ENCODE measurements around the gene DCAF4L1.

The DCAF4L1 gene, protein sequence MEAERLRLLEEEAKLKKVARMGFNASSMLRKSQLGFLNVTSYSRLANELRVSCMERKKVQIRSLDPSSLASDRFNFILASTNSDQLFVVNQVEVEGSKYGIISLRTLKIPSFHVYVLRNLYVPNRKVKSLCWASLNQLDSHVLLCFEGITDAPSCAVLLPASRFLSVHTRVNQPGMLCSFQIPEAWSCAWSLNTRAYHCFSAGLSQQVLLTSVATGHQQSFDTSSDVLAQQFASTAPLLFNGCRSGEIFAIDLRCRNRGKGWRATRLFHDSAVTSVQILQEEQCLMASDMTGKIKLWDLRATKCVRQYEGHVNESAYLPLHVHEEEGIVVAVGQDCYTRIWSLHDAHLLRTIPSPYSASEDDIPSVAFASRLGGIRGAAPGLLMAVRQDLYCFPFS

DNA sequence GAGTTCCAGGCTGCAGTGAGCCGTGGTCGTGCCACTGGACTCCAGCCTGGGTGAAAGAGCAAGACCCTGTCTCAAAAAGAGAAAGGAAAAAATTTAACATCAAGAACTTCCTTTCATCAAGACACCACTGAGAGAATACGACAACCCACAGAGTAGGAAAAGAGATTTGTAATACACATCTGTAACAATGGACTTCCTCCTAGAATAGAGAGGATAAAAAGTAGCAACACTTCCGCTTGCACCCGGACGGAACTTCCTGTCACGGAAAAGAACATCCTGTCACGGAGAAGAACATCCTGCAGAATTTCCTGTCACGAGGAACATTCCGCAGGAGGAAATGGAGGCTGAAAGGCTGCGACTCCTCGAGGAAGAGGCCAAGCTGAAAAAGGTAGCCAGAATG is at the start of gene DCAF4L1:
Gene DCAF4L1, plus strand, starts transcription at position 301 of the 400 bp plus-strand sequence. Its CDS starts 37 bp downstream, at position 338.
- H3K4me1 ChIP-seq (ENCODE audit: control insufficient read depth in 1 of 2, insufficient read depth in 2 of 2, low read length in 2 of 2): no peaks in the 10 kb centered on the region
- H3K27me3 ChIP-seq (ENCODE audit: low read depth, low read length): no peaks in the 10 kb centered on the region
- no peak within 1 kb of the TSS for H3K4me3 ChIP-seq (ENCODE audit: low read depth in 1 of 2, low read length in 2 of 2)
- no peaks in the 10 kb centered on the region for H3K36me3 ChIP-seq (ENCODE audit: control insufficient read depth in 1 of 2, insufficient read depth in 2 of 2, low read length in 2 of 2)
- H3K9me3 ChIP-seq (ENCODE audit: control insufficient read depth in 1 of 2, low read length in 2 of 2): no peaks in the 10 kb centered on the region
- H3K27ac ChIP-seq (ENCODE audit: low read length): no peak within 1 kb of the TSS

DNA sequence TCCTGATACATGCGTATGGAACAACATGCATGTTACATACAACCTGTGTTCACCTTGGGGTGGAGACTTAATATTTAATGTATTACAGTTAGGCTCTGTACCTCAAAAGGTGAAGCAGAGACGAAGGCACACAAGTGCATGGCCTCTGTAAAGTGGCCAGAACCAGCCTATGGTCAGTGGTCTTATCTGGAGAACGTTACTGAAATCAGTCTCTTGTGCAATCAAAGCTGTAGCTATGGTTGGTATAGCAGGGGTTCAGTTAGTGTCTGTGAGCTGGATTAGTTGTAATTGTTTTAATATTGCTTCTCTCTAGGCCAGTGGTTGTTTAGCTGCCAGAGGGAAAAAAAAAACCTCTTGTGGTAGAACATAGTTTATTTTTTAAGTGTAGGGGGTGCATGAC is 48.6 kb upstream of the DCAF4L1 start:
- Histone ChIP-seq H3K4me1 (ENCODE audit: control insufficient read depth in 1 of 2, insufficient read depth in 2 of 2, low read length in 2 of 2) (peaks cover 4 to 22% of the 10 kb centered on the region in 2 donors), H3K36me3 (ENCODE audit: control insufficient read depth in 1 of 2, insufficient read depth in 2 of 2, low read length in 2 of 2) (no peaks in the 10 kb centered on the region), H3K4me3 (ENCODE audit: low read depth in 1 of 2, low read length in 2 of 2) (no peak overlapping the region), H3K27ac (ENCODE audit: low read length) (no peak overlapping the region), H3K27me3 (ENCODE audit: low read depth, low read length) (no peaks in the 10 kb centered on the region), H3K9me3 (ENCODE audit: control insufficient read depth in 1 of 2, low read length in 2 of 2) (no peaks in the 10 kb centered on the region)

DNA sequence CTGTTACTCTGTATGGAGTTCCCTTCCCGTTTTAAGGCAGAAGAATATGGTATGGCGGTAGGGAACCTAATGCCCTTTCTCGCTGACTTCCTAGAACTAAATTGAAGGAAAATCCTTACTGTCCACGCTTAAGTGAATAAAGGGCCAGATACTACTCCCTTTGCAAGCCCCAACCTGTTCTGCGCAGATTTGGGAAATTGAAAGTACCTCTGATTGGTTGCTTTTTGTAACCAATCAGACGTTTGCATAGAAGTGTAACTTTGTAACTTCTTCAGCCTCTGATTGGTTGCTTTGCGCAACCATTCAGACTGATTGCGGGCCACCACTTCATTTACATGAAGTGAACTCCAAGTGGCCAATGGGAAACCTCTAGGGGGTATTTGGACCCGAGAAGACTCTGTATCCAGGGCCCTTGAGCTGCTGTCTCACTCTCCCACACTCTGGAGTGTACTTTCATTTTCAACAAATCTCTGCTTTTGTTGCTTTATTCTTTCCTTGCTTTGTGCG is 47.5 kb upstream of the DCAF4L1 start:
- Histone ChIP-seq H3K27ac (ENCODE audit: low read length) (no peak overlapping the region), H3K27me3 (ENCODE audit: low read depth, low read length) (no peaks in the 10 kb centered on the region), H3K9me3 (ENCODE audit: control insufficient read depth in 1 of 2, low read length in 2 of 2) (no peaks in the 10 kb centered on the region), H3K36me3 (ENCODE audit: control insufficient read depth in 1 of 2, insufficient read depth in 2 of 2, low read length in 2 of 2) (peaks cover under 1% of the 10 kb centered on the region in 2 donors), H3K4me1 (ENCODE audit: control insufficient read depth in 1 of 2, insufficient read depth in 2 of 2, low read length in 2 of 2) (peaks cover 4 to 22% of the 10 kb centered on the region in 2 donors), H3K4me3 (ENCODE audit: low read depth in 1 of 2, low read length in 2 of 2) (peak overlapping the region; percentile 96 to 100)

DNA sequence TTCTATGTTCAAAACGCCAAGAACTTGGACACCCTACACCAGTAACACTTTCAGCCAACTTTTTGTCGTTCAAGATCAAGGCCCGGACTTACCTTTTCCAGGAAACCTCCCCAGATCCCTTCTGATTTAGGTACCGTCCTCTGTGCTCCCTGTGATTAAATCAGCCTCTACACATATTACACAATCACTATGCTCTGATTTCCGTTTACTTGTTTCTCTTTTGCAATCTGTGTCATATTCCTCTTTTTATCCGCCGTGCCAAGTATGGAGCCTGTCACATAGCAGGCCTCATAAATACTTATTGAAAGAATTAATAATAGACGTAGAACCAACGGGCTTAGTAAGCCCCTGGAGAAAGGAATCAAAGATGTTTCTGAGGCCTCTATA is 47.0 kb upstream of the DCAF4L1 start:
- Histone ChIP-seq H3K36me3 (ENCODE audit: control insufficient read depth in 1 of 2, insufficient read depth in 2 of 2, low read length in 2 of 2) (peaks cover 5% of the 10 kb centered on the region in 2 donors), H3K27ac (ENCODE audit: low read length) (peak overlapping the region; percentile 91), H3K9me3 (ENCODE audit: control insufficient read depth in 1 of 2, low read length in 2 of 2) (no peaks in the 10 kb centered on the region), H3K27me3 (ENCODE audit: low read depth, low read length) (no peaks in the 10 kb centered on the region), H3K4me1 (ENCODE audit: control insufficient read depth in 1 of 2, insufficient read depth in 2 of 2, low read length in 2 of 2) (peaks cover 4 to 22% of the 10 kb centered on the region in 2 donors), H3K4me3 (ENCODE audit: low read depth in 1 of 2, low read length in 2 of 2) (peak overlapping the region; percentile 96 to 100)

DNA sequence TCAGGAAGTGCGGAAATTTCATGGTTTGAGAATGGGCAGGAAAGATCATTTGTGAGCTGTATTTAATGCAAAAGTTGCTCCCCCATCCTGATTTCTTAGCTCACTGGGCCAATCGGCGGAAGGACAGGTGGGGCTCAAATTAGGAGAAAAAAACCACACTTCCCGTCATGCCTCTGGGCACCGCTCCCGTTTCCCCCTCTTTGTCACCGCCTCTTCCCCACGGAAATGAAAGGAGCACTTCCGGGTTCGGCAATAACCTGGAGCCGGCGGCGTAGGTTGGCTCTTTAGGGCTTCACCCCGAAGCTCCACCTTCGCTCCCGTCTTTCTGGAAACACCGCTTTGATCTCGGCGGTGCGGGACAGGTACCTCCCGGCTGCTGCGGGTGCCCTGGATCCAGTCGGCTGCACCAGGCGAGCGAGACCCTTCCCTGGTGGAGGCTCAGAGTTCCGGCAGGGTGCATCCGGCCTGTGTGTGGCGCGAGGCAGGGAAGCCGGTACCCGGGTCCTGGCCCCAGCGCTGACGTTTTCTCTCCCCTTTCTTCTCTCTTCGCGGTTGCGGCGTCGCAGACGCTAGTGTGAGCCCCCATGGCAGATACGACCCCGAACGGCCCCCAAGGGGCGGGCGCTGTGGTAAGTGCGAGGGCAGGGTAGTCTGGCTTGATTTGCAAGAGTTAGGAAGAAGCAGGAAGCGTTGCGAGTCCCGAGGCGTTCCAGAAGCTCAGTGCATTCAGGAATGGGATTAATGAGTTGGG is 46.5 kb upstream of the DCAF4L1 start, which contains the start of gene TMEM33:
Gene TMEM33, plus strand, starts transcription at position 529 of the 751 bp plus-strand sequence. Its CDS starts 56 bp downstream, at position 585.
- Histone ChIP-seq H3K27me3 (ENCODE audit: low read depth, low read length) (no peaks in the 10 kb centered on the region), H3K4me1 (ENCODE audit: control insufficient read depth in 1 of 2, insufficient read depth in 2 of 2, low read length in 2 of 2) (peaks cover 4 to 22% of the 10 kb centered on the region in 2 donors), H3K9me3 (ENCODE audit: control insufficient read depth in 1 of 2, low read length in 2 of 2) (no peaks in the 10 kb centered on the region), H3K4me3 (ENCODE audit: low read depth in 1 of 2, low read length in 2 of 2) (peak within 1 kb of the TSS; percentile 96 to 100), H3K27ac (ENCODE audit: low read length) (peak within 1 kb of the TSS; percentile 91), H3K36me3 (ENCODE audit: control insufficient read depth in 1 of 2, insufficient read depth in 2 of 2, low read length in 2 of 2) (peaks cover 5 to 7% of the 10 kb centered on the region in 2 donors)

DNA sequence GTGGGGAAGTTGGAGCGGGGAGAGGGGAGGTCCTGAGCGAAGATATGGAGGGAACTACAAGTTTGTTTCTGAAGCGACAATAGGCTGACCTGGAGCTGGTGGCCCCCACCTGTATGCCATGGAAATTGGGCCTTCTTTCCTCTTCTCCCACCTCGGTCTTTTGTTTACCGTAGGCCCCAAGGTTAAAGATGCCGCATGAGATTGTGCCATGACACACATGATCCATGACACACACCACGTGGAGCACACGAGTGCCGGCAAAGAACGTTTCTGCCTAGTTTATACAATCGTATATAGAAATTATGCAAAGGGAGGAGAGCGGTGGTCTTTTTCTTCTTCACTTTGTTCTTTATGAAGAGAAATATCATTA is 45.9 kb upstream of the DCAF4L1 start:
- Histone ChIP-seq H3K4me1 (ENCODE audit: control insufficient read depth in 1 of 2, insufficient read depth in 2 of 2, low read length in 2 of 2) (peaks cover 4 to 22% of the 10 kb centered on the region in 2 donors), H3K27me3 (ENCODE audit: low read depth, low read length) (no peaks in the 10 kb centered on the region), H3K4me3 (ENCODE audit: low read depth in 1 of 2, low read length in 2 of 2) (peak overlapping the region; percentile 96 to 100), H3K9me3 (ENCODE audit: control insufficient read depth in 1 of 2, low read length in 2 of 2) (no peaks in the 10 kb centered on the region), H3K36me3 (ENCODE audit: control insufficient read depth in 1 of 2, insufficient read depth in 2 of 2, low read length in 2 of 2) (peaks cover 5 to 7% of the 10 kb centered on the region in 2 donors), H3K27ac (ENCODE audit: low read length) (peak overlapping the region; percentile 91)

DNA sequence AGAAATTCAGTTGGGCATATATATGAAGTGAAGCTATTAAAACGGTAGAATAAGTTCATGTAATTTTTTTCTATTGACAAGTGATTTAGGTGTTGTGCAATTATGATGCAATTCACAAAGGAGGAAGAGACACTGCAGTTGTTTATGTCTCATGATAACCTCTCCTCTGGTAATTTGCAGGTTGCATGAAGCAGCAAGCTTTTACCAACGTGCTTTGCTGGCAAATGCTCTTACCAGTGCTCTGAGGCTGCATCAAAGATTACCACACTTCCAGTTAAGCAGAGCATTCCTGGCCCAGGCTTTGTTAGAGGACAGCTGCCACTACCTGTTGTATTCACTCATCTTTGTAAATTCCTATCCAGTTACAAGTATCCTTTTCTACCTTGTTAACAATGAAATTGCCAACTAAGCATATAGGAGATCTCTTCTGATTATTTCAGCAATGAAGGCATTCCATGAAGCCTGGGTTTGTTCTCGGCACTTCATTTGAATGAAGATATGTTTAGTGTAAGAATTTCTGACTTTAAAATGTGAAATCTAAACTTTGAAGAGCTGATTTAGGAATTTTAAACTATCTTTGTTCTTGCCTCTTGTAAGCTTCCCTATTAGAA is 42.4 kb upstream of the DCAF4L1 start:
- Histone ChIP-seq H3K27ac (ENCODE audit: low read length) (no peak overlapping the region), H3K27me3 (ENCODE audit: low read depth, low read length) (no peaks in the 10 kb centered on the region), H3K9me3 (ENCODE audit: control insufficient read depth in 1 of 2, low read length in 2 of 2) (no peaks in the 10 kb centered on the region), H3K4me3 (ENCODE audit: low read depth in 1 of 2, low read length in 2 of 2) (no peak overlapping the region), H3K36me3 (ENCODE audit: control insufficient read depth in 1 of 2, insufficient read depth in 2 of 2, low read length in 2 of 2) (peaks cover 7 to 12% of the 10 kb centered on the region in 2 donors), H3K4me1 (ENCODE audit: control insufficient read depth in 1 of 2, insufficient read depth in 2 of 2, low read length in 2 of 2) (peaks cover 4 to 22% of the 10 kb centered on the region in 2 donors)

DNA sequence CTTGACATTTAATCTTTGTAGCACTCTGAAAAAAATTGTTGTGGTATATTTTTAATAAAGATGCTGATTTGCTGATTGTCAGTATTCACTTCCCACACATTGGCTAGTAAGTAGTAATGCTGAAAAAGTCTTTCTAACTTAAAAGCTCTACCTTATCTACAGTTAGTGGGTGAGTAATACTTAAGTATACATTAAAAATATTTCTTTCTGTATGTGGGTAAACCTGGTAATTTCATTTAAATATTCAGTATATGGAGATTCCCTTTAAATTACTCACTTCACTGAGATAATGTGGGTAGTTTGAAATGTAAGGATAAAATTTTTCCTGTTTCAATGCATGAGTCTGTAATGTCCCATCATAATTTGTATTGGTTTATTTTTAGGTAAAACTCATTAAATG is 40.7 kb upstream of the DCAF4L1 start:
- H3K4me3 ChIP-seq (ENCODE audit: low read depth in 1 of 2, low read length in 2 of 2): no peak overlapping the region
- H3K9me3 ChIP-seq (ENCODE audit: control insufficient read depth in 1 of 2, low read length in 2 of 2): no peaks in the 10 kb centered on the region
- no peaks in the 10 kb centered on the region for H3K27me3 ChIP-seq (ENCODE audit: low read depth, low read length)
- peaks cover 16 to 19% of the 10 kb centered on the region in 2 donors for H3K36me3 ChIP-seq (ENCODE audit: control insufficient read depth in 1 of 2, insufficient read depth in 2 of 2, low read length in 2 of 2)
- peaks cover 4 to 14% of the 10 kb centered on the region in 2 donors for H3K4me1 ChIP-seq (ENCODE audit: control insufficient read depth in 1 of 2, insufficient read depth in 2 of 2, low read length in 2 of 2)
- H3K27ac ChIP-seq (ENCODE audit: low read length): no peak overlapping the region

DNA sequence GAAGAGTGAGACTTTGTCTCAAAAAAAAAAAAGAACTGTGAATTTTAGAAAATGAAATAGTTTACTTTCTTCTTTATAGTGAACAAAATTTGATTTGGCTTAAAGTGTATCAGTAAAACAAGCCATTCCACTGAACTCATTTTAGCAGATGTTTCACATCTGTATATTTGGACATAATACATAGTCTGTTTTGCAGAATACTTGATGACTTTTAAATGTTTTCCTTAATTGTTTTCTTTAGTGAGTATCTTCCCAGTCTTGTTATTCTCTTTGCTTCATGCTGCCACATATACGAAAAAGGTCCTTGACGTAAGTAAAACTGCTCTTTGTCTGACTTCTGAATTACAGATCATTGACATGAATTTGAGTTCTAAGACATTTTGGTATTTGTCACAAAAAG is 38.0 kb upstream of the DCAF4L1 start:
- Histone ChIP-seq H3K27ac (ENCODE audit: low read length) (no peak overlapping the region), H3K4me1 (ENCODE audit: control insufficient read depth in 1 of 2, insufficient read depth in 2 of 2, low read length in 2 of 2) (no peaks in the 10 kb centered on the region), H3K9me3 (ENCODE audit: control insufficient read depth in 1 of 2, low read length in 2 of 2) (no peaks in the 10 kb centered on the region), H3K27me3 (ENCODE audit: low read depth, low read length) (no peaks in the 10 kb centered on the region), H3K36me3 (ENCODE audit: control insufficient read depth in 1 of 2, insufficient read depth in 2 of 2, low read length in 2 of 2) (peaks cover 24 to 25% of the 10 kb centered on the region in 2 donors), H3K4me3 (ENCODE audit: low read depth in 1 of 2, low read length in 2 of 2) (no peak overlapping the region)

DNA sequence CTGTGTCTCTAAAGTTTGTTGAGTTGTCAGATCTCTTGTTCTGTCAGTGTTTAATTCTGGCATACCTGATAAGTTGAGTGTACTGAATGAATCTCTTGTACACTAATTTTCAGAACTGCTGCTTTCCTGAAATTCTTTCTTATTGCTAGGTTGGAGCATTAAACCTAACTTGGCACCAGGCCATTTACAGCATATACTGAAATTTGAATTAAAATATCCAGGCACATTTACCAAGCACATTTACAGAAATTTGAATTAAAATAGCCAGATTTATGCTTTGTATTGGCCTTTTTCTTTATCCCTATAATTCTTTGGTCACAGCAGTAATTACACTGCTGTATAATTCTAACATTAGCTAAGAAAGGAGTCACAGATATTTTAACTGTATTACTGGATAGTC is 37.5 kb upstream of the DCAF4L1 start:
- Histone ChIP-seq H3K4me1 (ENCODE audit: control insufficient read depth in 1 of 2, insufficient read depth in 2 of 2, low read length in 2 of 2) (no peaks in the 10 kb centered on the region), H3K27me3 (ENCODE audit: low read depth, low read length) (no peaks in the 10 kb centered on the region), H3K9me3 (ENCODE audit: control insufficient read depth in 1 of 2, low read length in 2 of 2) (no peaks in the 10 kb centered on the region), H3K27ac (ENCODE audit: low read length) (no peak overlapping the region), H3K36me3 (ENCODE audit: control insufficient read depth in 1 of 2, insufficient read depth in 2 of 2, low read length in 2 of 2) (peaks cover 23 to 25% of the 10 kb centered on the region in 2 donors), H3K4me3 (ENCODE audit: low read depth in 1 of 2, low read length in 2 of 2) (no peak overlapping the region)

DNA sequence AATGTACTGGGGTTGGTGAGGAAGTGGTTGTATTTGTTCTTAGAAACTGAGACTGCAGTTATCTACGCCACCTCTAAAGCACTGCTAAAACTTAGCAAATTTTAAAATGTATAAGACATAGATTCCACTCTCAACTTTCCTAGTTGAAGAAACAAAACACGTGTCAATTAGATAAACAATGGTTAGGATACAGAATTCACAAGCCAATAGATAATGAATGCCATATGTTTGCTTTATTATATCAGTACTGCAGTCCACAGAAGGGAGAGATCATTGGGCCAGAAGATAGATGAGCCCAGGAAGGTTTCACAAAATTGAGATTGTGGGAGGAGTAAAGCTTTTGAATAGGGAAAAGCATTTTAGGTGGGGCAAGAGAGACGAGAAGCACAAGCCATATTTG is 32.0 kb upstream of the DCAF4L1 start:
- Histone ChIP-seq H3K27me3 (ENCODE audit: low read depth, low read length) (no peaks in the 10 kb centered on the region), H3K36me3 (ENCODE audit: control insufficient read depth in 1 of 2, insufficient read depth in 2 of 2, low read length in 2 of 2) (peaks cover 43 to 58% of the 10 kb centered on the region in 2 donors), H3K9me3 (ENCODE audit: control insufficient read depth in 1 of 2, low read length in 2 of 2) (no peaks in the 10 kb centered on the region), H3K4me1 (ENCODE audit: control insufficient read depth in 1 of 2, insufficient read depth in 2 of 2, low read length in 2 of 2) (no peaks in the 10 kb centered on the region), H3K27ac (ENCODE audit: low read length) (no peak overlapping the region), H3K4me3 (ENCODE audit: low read depth in 1 of 2, low read length in 2 of 2) (no peak overlapping the region)

All from muscle layer of duodenum (tissue), 2 donors.